ENCODE measurements around the gene LMO7.

DNA sequence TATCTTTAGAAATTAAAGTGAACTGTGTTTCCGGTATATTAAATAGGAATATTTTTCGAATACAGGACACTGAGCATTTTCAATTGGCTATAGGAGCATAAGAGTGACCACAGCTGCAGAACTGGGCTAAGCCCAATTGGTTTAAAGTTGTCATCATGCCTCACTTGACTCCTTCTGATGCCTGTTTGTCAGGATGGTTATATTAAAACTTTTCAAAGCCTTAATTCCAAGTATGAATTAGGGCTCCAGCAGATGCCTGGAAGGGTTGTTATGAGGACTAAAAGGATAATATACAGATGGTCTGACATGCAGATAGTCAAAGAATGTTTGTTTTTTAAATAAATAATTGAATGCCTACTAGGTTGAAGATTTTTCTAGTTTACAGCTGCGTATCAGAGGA is 100.0 kb downstream of the LMO7 start:
- TF ChIP-seq POLR2A (IDR thresholded peaks at IDR 0.05; ENCODE audit: low read length) (no peak), GATA1 (IDR thresholded peaks at IDR 0.05; ENCODE audit: low read depth, low read length) (no peak)

All from erythroblast (primary cell).